ENCODE results near the gene PCNX1.

PCNX1 gene

GRCh38 chr14:71163050-71163841 lies 256.0 kb downstream of the PCNX1 start:
- DNase-seq (ENCODE audit: low read depth): no peak

GRCh38 chr14:71163842-71164629 lies 256.8 kb downstream of the PCNX1 start:
- DNase-seq (ENCODE audit: low read depth): no peak
